Astrocyte (in vitro differentiated cells and primary cell): ENCODE measurements around the gene OR2S2.

Experiments
- EZH2 ChIP-seq: IDR thresholded peaks from 2 replicates; pipeline ENCODE4 v1.6.1; 2012; ENCODE audit warnings: mild to moderate bottlenecking, low read length, inconsistent platforms; ENCODE audit not compliant: insufficient read depth
- TF ChIP-seq, protein P1 (sequence below): IDR thresholded peaks from 2 replicates; pipeline ENCODE4 v1.5.1; 2011; ENCODE audit warnings: low read depth, mild to moderate bottlenecking, inconsistent platforms, low read length, moderate library complexity; ENCODE audit not compliant: insufficient read depth

GRCh38 chr9:35911690-35912089, 46.3 kb downstream of the OR2S2 start:
- no peak for TF ChIP-seq EZH2
- TF ChIP-seq, protein P1, sequence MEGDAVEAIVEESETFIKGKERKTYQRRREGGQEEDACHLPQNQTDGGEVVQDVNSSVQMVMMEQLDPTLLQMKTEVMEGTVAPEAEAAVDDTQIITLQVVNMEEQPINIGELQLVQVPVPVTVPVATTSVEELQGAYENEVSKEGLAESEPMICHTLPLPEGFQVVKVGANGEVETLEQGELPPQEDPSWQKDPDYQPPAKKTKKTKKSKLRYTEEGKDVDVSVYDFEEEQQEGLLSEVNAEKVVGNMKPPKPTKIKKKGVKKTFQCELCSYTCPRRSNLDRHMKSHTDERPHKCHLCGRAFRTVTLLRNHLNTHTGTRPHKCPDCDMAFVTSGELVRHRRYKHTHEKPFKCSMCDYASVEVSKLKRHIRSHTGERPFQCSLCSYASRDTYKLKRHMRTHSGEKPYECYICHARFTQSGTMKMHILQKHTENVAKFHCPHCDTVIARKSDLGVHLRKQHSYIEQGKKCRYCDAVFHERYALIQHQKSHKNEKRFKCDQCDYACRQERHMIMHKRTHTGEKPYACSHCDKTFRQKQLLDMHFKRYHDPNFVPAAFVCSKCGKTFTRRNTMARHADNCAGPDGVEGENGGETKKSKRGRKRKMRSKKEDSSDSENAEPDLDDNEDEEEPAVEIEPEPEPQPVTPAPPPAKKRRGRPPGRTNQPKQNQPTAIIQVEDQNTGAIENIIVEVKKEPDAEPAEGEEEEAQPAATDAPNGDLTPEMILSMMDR: no peak
